Activated CD8-positive, alpha-beta T cell treated with anti-CD3 and anti-CD28 coated beads for 36 hours (primary cell): ENCODE data around the gene TEX35. TPM values are rescaled to one million over a fixed set of nuclear protein-coding genes. Genes with fewer than 3 reads are reported as not detected.

Source experiments
- ATAC-seq: fragments of 200-7000 bp; cut with Tn5 transposase; one replicate; pipeline ENCODE4 v1.10.0; 2021; ENCODE audit warnings: mild to moderate bottlenecking, moderate library complexity
- CTCF ChIA-PET: fragments of 350-600 bp; sonication (Branson Sonifier 250); formaldehyde crosslinking; loops from one replicate; lab custom pipeline; 2021; ENCODE audit warnings: antibody characterized with exemption; lab: Charles Lee
- POLR2A ChIA-PET: fragments of 350-600 bp; sonication (Branson Sonifier 250); formaldehyde crosslinking; loops from one replicate; lab custom pipeline; 2021; ENCODE audit warnings: antibody characterized with exemption; lab: Charles Lee
- DNase-seq: peaks from one replicate; pipeline ENCODE4 v3.0.0-alpha.2; 2020
- H3K27ac Mint-ChIP-seq: one replicate; pipeline ENCODE4 v1.8.0; 2021; ENCODE audit warnings: mild to moderate bottlenecking, mixed read lengths
- H3K27me3 Mint-ChIP-seq: one replicate; pipeline ENCODE4 v1.8.0; 2021; ENCODE audit warnings: mixed read lengths
- H3K36me3 Mint-ChIP-seq: one replicate; pipeline ENCODE4 v1.8.0; 2021; ENCODE audit warnings: low read depth, mixed read lengths
- H3K4me1 Mint-ChIP-seq: one replicate; pipeline ENCODE4 v1.8.0; 2021; ENCODE audit warnings: low read depth, mixed read lengths
- H3K4me3 Mint-ChIP-seq: one replicate; pipeline ENCODE4 v1.8.0; 2021; ENCODE audit warnings: mild to moderate bottlenecking, moderate library complexity, mixed read lengths
- H3K9me3 Mint-ChIP-seq: one replicate; pipeline ENCODE4 v1.8.0; 2021; ENCODE audit warnings: mixed read lengths
- intact Hi-C: fragments of 100-400 bp; cut with micrococcal nuclease; formaldehyde crosslinking; loops from one replicate; pipeline ENCODE4 v1.10.0; 2022
- total RNA-seq, 2 experiments: library from RNA; stranded (reverse); gene quantifications; one replicate each; pipeline ENCODE4 v1.2.3, GENCODE V29; 2021
- TF ChIP-seq, protein P1 (sequence below): fragments of 200-600 bp; IDR thresholded peaks from one replicate; pipeline ENCODE4 v1.8.0; 2022; ENCODE audit warnings: antibody characterized with exemption, mild to moderate bottlenecking

TEX35 gene
- total RNA-seq, 2 experiments from 2014 or later, result not detected

DNA sequence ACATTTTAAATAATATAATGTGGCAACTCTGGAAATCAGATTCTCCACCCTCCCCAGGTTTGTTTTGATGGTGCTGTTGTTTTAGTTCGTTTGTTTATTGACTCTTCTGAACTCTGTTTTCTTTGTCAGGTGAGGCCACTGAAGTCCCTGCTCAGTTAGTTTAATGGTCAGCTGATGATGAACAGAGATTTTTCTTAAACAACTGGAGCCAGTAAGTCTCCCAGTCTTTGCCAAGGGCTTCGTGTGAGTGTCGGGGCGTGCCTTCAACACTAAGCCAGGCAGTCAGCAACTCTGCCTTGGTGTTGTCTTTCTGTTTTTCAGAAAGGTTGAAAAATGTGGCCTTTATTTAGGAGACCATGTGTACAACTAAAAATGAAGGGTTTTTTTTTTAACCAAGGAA, 58.9 kb downstream of the TEX35 start:
- ATAC-seq, result no peak
- CTCF ChIA-PET, result no interaction called here

More for the DNA sequence above, 58.9 kb downstream of the TEX35 start:
- POLR2A ChIA-PET, result interaction anchor here (1.5 kb wide), 1 partner anchor 10 kb away, joined by 3 read pairs; no protein-coding TSS in a partner anchor
- no peaks in the 10 kb centered on the region for H3K36me3 Mint-ChIP-seq
- peaks cover 2% of the 10 kb centered on the region for H3K27me3 Mint-ChIP-seq
- no peak overlapping the region for H3K27ac Mint-ChIP-seq
- no peak for DNase-seq
- peaks cover 3% of the 10 kb centered on the region for H3K4me1 Mint-ChIP-seq
- intact Hi-C loops, result no loop called here
- no peaks in the 10 kb centered on the region for H3K9me3 Mint-ChIP-seq
- TF ChIP-seq, protein P1, sequence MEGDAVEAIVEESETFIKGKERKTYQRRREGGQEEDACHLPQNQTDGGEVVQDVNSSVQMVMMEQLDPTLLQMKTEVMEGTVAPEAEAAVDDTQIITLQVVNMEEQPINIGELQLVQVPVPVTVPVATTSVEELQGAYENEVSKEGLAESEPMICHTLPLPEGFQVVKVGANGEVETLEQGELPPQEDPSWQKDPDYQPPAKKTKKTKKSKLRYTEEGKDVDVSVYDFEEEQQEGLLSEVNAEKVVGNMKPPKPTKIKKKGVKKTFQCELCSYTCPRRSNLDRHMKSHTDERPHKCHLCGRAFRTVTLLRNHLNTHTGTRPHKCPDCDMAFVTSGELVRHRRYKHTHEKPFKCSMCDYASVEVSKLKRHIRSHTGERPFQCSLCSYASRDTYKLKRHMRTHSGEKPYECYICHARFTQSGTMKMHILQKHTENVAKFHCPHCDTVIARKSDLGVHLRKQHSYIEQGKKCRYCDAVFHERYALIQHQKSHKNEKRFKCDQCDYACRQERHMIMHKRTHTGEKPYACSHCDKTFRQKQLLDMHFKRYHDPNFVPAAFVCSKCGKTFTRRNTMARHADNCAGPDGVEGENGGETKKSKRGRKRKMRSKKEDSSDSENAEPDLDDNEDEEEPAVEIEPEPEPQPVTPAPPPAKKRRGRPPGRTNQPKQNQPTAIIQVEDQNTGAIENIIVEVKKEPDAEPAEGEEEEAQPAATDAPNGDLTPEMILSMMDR, result no peak
- H3K4me3 Mint-ChIP-seq, result no peak overlapping the region

Other genes starting within 250 kb of the TEX35 start
- not detected for gene CLEC20A, start 16.1 kb upstream of the TEX35 start, total RNA-seq
- 1 to 10 TPM; 2.8 to 4.8 TPM for gene RALGPS2, start 212.1 kb downstream of the TEX35 start, total RNA-seq